Putamen (tissue), 1 donor: ENCODE data around the gene UNC93A.
"Not testable (repeated sequence)": the region's sequence is repeated elsewhere in the genome, so short reads cannot be mapped to it uniquely, and the experiment has no call there.

ENCODE experiments used
- DNase-seq: peaks from one replicate; pipeline ENCODE4 v3.0.0-alpha.2; 2016; ENCODE audit warnings: low spot score

UNC93A gene

GRCh38 chr6:167341038-167341583, 50.0 kb downstream of the UNC93A start:
- DNase-seq = no peak

- DNase-seq = no peak
Measured at GRCh38 chr6:167341665-167342655, 50.8 kb downstream of the UNC93A start.

- no peak for DNase-seq
Measured at GRCh38 chr6:167342879-167343610, 51.9 kb downstream of the UNC93A start.

- no peak for DNase-seq
Measured at GRCh38 chr6:167345348-167345747, 54.2 kb downstream of the UNC93A start.

- no peak for DNase-seq
Measured at GRCh38 chr6:167345960-167346359, 54.8 kb downstream of the UNC93A start.

GRCh38 chr6:167347226-167347625, 56.1 kb downstream of the UNC93A start:
- DNase-seq = no peak

GRCh38 chr6:167349631-167350274, 58.6 kb downstream of the UNC93A start:
- DNase-seq = no peak

GRCh38 chr6:167350275-167350696, 59.2 kb downstream of the UNC93A start:
- no peak for DNase-seq

GRCh38 chr6:167350731-167351655, 59.9 kb downstream of the UNC93A start:
- peak; percentile 23 for DNase-seq

- DNase-seq = no peak
Measured at GRCh38 chr6:167351656-167352345, 60.7 kb downstream of the UNC93A start.

- DNase-seq = no peak
Measured at GRCh38 chr6:167356874-167357273, 65.8 kb downstream of the UNC93A start.

GRCh38 chr6:167358394-167358793, 67.3 kb downstream of the UNC93A start:
- not testable (repeated sequence) for DNase-seq

- DNase-seq = not testable (repeated sequence)
Measured at GRCh38 chr6:167361170-167361569, 70.1 kb downstream of the UNC93A start.
